Measurements from ENCODE around the gene MAP3K10.

MAP3K10 gene

GRCh38 chr19:40237791-40238190, 46.6 kb downstream of the MAP3K10 start:
- no peaks in the 10 kb centered on the region for H3K9me3 ChIP-seq (ENCODE audit: insufficient read depth, low read depth, low read length)
- H3K36me3 ChIP-seq (ENCODE audit: insufficient read depth, low read length) = peaks cover 56% of the 10 kb centered on the region
- H3K27ac ChIP-seq (ENCODE audit: low read depth, low read length) = no peak overlapping the region
- H3K4me1 ChIP-seq (ENCODE audit: insufficient read depth, low read length) = no peaks in the 10 kb centered on the region
- H3K9ac ChIP-seq (ENCODE audit: low read depth, low read length) = no peak overlapping the region
- no peaks in the 10 kb centered on the region for H3K27me3 ChIP-seq (ENCODE audit: insufficient read depth, low read length)
- WGBS = 97% methylated on average over 14 of the region's 14 CpGs
- H3K4me3 ChIP-seq (ENCODE audit: low read length) = no peak overlapping the region

GRCh38 chr19:40238775-40239174, 47.5 kb downstream of the MAP3K10 start:
- 97% methylated on average over 8 of the region's 9 CpGs for WGBS
- H3K27me3 ChIP-seq (ENCODE audit: insufficient read depth, low read length) = no peaks in the 10 kb centered on the region
- no peaks in the 10 kb centered on the region for H3K4me1 ChIP-seq (ENCODE audit: insufficient read depth, low read length)
- H3K27ac ChIP-seq (ENCODE audit: low read depth, low read length) = no peak overlapping the region
- H3K9me3 ChIP-seq (ENCODE audit: insufficient read depth, low read depth, low read length) = no peaks in the 10 kb centered on the region
- H3K9ac ChIP-seq (ENCODE audit: low read depth, low read length) = no peak overlapping the region
- peaks cover 56% of the 10 kb centered on the region for H3K36me3 ChIP-seq (ENCODE audit: insufficient read depth, low read length)
- no peak overlapping the region for H3K4me3 ChIP-seq (ENCODE audit: low read length)

- H3K27ac ChIP-seq (ENCODE audit: low read depth, low read length) = no peak overlapping the region
- 92% methylated on average over 12 of the region's 12 CpGs for WGBS
- peaks cover 56% of the 10 kb centered on the region for H3K36me3 ChIP-seq (ENCODE audit: insufficient read depth, low read length)
- H3K9ac ChIP-seq (ENCODE audit: low read depth, low read length) = no peak overlapping the region
- no peaks in the 10 kb centered on the region for H3K27me3 ChIP-seq (ENCODE audit: insufficient read depth, low read length)
- H3K4me1 ChIP-seq (ENCODE audit: insufficient read depth, low read length) = no peaks in the 10 kb centered on the region
- no peak overlapping the region for H3K4me3 ChIP-seq (ENCODE audit: low read length)
- H3K9me3 ChIP-seq (ENCODE audit: insufficient read depth, low read depth, low read length) = no peaks in the 10 kb centered on the region
Measured at GRCh38 chr19:40239415-40240226, 48.4 kb downstream of the MAP3K10 start.

GRCh38 chr19:40240332-40240731, 49.1 kb downstream of the MAP3K10 start:
- H3K9ac ChIP-seq (ENCODE audit: low read depth, low read length) = no peak overlapping the region
- no peak overlapping the region for H3K4me3 ChIP-seq (ENCODE audit: low read length)
- H3K27ac ChIP-seq (ENCODE audit: low read depth, low read length) = no peak overlapping the region
- no peaks in the 10 kb centered on the region for H3K27me3 ChIP-seq (ENCODE audit: insufficient read depth, low read length)
- 94% methylated on average over 6 of the region's 6 CpGs for WGBS
- H3K4me1 ChIP-seq (ENCODE audit: insufficient read depth, low read length) = no peaks in the 10 kb centered on the region
- no peaks in the 10 kb centered on the region for H3K9me3 ChIP-seq (ENCODE audit: insufficient read depth, low read depth, low read length)
- peaks cover 50% of the 10 kb centered on the region for H3K36me3 ChIP-seq (ENCODE audit: insufficient read depth, low read length)

GRCh38 chr19:40241125-40241808, 50.0 kb downstream of the MAP3K10 start:
- peaks cover 42% of the 10 kb centered on the region for H3K36me3 ChIP-seq (ENCODE audit: insufficient read depth, low read length)
- no peak overlapping the region for H3K4me3 ChIP-seq (ENCODE audit: low read length)
- no peaks in the 10 kb centered on the region for H3K9me3 ChIP-seq (ENCODE audit: insufficient read depth, low read depth, low read length)
- H3K27ac ChIP-seq (ENCODE audit: low read depth, low read length) = no peak overlapping the region
- H3K27me3 ChIP-seq (ENCODE audit: insufficient read depth, low read length) = no peaks in the 10 kb centered on the region
- H3K9ac ChIP-seq (ENCODE audit: low read depth, low read length) = no peak overlapping the region; the same call in 1 of the 2 replicates
- no peaks in the 10 kb centered on the region for H3K4me1 ChIP-seq (ENCODE audit: insufficient read depth, low read length)
- WGBS = 94% methylated on average over 11 of the region's 12 CpGs

GRCh38 chr19:40241809-40242384, 50.7 kb downstream of the MAP3K10 start:
- no peaks in the 10 kb centered on the region for H3K4me1 ChIP-seq (ENCODE audit: insufficient read depth, low read length)
- H3K27me3 ChIP-seq (ENCODE audit: insufficient read depth, low read length) = no peaks in the 10 kb centered on the region
- H3K4me3 ChIP-seq (ENCODE audit: low read length) = no peak overlapping the region
- H3K36me3 ChIP-seq (ENCODE audit: insufficient read depth, low read length) = peaks cover 36% of the 10 kb centered on the region
- H3K9me3 ChIP-seq (ENCODE audit: insufficient read depth, low read depth, low read length) = no peaks in the 10 kb centered on the region
- H3K9ac ChIP-seq (ENCODE audit: low read depth, low read length) = no peak overlapping the region; the same call in 1 of the 2 replicates
- no peak overlapping the region for H3K27ac ChIP-seq (ENCODE audit: low read depth, low read length)
- WGBS = 95% methylated on average over 21 of the region's 21 CpGs

GRCh38 chr19:40242480-40242879, 51.3 kb downstream of the MAP3K10 start:
- Histone ChIP-seq H3K36me3 (ENCODE audit: insufficient read depth, low read length) (peaks cover 33% of the 10 kb centered on the region), H3K4me1 (ENCODE audit: insufficient read depth, low read length) (no peaks in the 10 kb centered on the region), H3K9me3 (ENCODE audit: insufficient read depth, low read depth, low read length) (no peaks in the 10 kb centered on the region), H3K27ac (ENCODE audit: low read depth, low read length) (no peak overlapping the region), H3K27me3 (ENCODE audit: insufficient read depth, low read length) (no peaks in the 10 kb centered on the region), H3K9ac (ENCODE audit: low read depth, low read length) (no peak overlapping the region), H3K4me3 (ENCODE audit: low read length) (no peak overlapping the region)
- WGBS = 93% methylated on average over 12 of the region's 12 CpGs

GRCh38 chr19:40243181-40243580, 52.0 kb downstream of the MAP3K10 start:
- peaks cover 30% of the 10 kb centered on the region for H3K36me3 ChIP-seq (ENCODE audit: insufficient read depth, low read length)
- no peak overlapping the region for H3K27ac ChIP-seq (ENCODE audit: low read depth, low read length)
- no peaks in the 10 kb centered on the region for H3K4me1 ChIP-seq (ENCODE audit: insufficient read depth, low read length)
- H3K9ac ChIP-seq (ENCODE audit: low read depth, low read length) = no peak overlapping the region
- no peaks in the 10 kb centered on the region for H3K27me3 ChIP-seq (ENCODE audit: insufficient read depth, low read length)
- no peak overlapping the region for H3K4me3 ChIP-seq (ENCODE audit: low read length)
- 88% methylated on average over 2 of the region's 2 CpGs for WGBS
- H3K9me3 ChIP-seq (ENCODE audit: insufficient read depth, low read depth, low read length) = no peaks in the 10 kb centered on the region

GRCh38 chr19:40244579-40245317, 53.5 kb downstream of the MAP3K10 start:
- H3K4me1 ChIP-seq (ENCODE audit: insufficient read depth, low read length) = no peaks in the 10 kb centered on the region
- H3K27me3 ChIP-seq (ENCODE audit: insufficient read depth, low read length) = no peaks in the 10 kb centered on the region
- H3K9ac ChIP-seq (ENCODE audit: low read depth, low read length) = no peak overlapping the region
- peaks cover 22% of the 10 kb centered on the region for H3K36me3 ChIP-seq (ENCODE audit: insufficient read depth, low read length)
- no peak overlapping the region for H3K4me3 ChIP-seq (ENCODE audit: low read length)
- WGBS = 91% methylated on average over 12 of the region's 12 CpGs
- H3K9me3 ChIP-seq (ENCODE audit: insufficient read depth, low read depth, low read length) = no peaks in the 10 kb centered on the region
- no peak overlapping the region for H3K27ac ChIP-seq (ENCODE audit: low read depth, low read length)

- no peak overlapping the region for H3K9ac ChIP-seq (ENCODE audit: low read depth, low read length)
- no peak overlapping the region for H3K27ac ChIP-seq (ENCODE audit: low read depth, low read length)
- no peaks in the 10 kb centered on the region for H3K9me3 ChIP-seq (ENCODE audit: insufficient read depth, low read depth, low read length)
- H3K4me3 ChIP-seq (ENCODE audit: low read length) = no peak overlapping the region
- no peaks in the 10 kb centered on the region for H3K4me1 ChIP-seq (ENCODE audit: insufficient read depth, low read length)
- no peaks in the 10 kb centered on the region for H3K27me3 ChIP-seq (ENCODE audit: insufficient read depth, low read length)
- 89% methylated on average over 9 of the region's 9 CpGs for WGBS
- peaks cover 14% of the 10 kb centered on the region for H3K36me3 ChIP-seq (ENCODE audit: insufficient read depth, low read length)
Measured at GRCh38 chr19:40245506-40246128, 54.4 kb downstream of the MAP3K10 start.

Measured in HUES64 (cell line).